Hematopoietic multipotent progenitor cell treated with erythropoietin and hydrocortisone succinate and interleukin-3 and kit ligand, for 8 days (in vitro differentiated cells): ENCODE results near the gene PDSS2.
"Not testable (repeated sequence)": the region's sequence is repeated elsewhere in the genome, so short reads cannot be mapped to it uniquely, and the experiment has no call there.

Experiments used
- DNase-seq: peaks from one replicate; pipeline ENCODE4 v3.0.0-alpha.2; 2015

PDSS2 gene

DNA sequence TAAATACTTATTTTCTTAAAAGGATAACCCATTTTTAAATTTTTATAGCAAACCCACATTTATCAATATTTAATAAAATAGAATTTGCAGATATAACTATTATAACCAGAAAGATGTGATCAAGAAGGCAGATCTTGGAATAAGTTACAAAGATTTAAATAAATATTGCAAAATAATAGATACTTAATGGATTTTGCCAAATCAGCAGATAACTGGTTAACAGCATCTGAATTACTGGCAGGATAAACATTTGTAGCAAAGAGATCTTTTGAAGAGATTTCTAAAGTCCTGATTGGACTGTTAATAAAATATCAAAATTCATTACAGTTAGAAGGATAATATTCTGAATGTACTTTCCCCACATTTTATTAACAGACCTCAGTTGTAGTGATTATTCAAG lies 144.2 kb downstream of the PDSS2 start:
- no peak for DNase-seq

- no peak for DNase-seq
Measured at GRCh38 chr6:107314531-107314939, 144.8 kb downstream of the PDSS2 start.

DNA sequence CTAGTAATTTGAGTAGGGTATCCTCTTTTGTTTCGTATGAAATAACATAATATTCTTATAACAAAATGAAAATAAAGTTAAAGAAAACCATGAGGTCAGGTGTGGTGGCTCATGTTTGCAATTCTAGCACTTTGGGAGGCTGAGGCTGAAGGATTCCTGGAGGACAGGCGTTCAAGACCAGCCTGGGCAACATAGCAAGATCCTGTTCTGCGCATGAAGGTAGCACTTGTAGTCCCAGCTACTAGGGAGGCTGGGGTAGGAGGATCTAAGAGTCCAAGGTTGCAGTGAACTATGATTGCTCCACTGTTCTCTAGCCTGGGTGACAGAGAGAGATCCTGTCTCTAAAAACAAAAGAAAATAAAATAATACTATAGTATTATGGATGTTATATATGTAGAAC lies 145.6 kb downstream of the PDSS2 start:
- no peak for DNase-seq

DNA sequence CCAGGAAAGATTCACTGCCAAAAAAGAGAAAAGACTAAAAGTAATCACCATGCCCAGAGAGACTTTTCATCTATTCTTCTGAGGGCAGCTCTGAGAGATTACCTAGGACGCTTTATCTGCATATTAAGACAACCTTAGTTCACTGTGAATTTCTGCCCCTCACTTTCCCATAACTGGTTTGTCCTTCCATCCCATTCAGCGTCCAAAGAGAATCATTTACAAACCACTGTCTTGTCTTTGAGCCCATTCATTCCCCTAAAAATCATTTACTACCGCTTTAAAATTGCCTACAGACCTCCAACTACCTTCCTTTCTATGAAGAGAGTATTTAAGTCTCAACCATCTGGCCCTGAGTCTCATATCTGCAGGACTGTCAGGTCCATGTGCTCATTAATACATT lies 149.0 kb downstream of the PDSS2 start:
- no peak for DNase-seq

DNA sequence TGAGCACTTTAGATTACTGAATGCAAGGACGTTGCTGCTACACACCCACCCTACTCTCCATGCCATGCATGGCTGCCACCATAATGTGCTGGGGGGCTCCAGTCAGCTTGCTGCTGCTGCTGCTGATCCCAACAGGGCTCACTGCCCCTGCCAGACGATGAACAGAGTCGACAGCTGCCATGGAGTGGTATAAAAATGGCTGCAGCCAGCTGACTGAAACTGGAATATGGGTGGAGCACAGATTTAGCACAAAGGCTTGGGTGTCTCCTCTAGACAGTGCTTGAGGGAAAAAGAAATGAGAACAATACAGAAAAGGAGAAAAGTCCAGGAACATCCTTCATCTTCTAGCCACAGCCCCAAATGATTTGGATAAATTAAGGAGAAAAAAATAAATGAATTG lies 150.7 kb downstream of the PDSS2 start:
- DNase-seq: no peak

GRCh38 chr6:107305994-107306393 lies 153.4 kb downstream of the PDSS2 start:
- DNase-seq: peak; percentile 79

DNA sequence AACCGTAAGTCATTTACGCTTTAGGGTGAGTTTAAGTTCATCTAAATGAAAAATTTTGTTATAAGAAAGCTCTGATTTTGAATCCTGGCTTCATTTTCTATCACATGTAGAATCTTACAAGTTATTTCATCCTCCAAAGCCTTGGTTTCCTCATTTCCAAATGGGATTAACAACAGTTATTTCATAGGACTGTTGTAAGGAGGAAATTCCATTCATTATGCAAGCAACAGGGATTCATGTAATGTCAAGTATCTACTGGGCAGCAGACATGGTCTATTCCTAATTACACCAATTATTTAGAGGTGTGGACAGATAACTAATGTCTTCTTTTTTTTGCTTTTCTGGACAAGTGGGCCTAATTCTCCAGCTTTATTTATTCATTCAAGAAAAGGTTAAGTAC lies 154.0 kb downstream of the PDSS2 start:
- no peak for DNase-seq

DNA sequence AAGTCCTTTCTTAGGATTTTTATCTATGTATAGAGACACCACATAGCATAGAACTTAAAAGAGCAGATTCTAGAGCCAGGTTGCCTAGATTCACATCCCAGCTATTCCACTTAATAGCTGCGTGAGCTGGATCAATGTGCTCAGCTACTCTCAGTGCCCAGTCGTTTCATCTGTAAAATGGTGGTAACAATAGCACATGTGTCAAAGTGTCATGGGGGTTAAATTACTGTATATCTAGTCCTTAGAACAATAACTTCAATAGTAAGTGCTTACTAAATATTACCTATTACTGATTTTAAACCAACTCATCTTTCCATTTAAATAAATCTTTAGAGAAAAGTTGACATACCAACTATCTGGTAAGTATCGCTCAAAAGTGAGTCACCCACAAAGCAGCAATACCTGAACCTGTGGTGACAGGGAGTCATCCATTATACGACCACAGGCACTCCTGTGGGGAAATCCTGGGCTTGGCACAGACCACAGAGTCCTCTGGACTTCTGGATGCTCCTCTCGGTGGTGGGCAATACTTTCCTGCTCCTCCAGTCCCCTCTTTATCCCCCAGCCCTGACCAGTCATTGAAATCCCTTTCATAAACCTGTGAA lies 154.8 kb downstream of the PDSS2 start:
- DNase-seq: no peak

GRCh38 chr6:107293350-107293749 lies 166.0 kb downstream of the PDSS2 start:
- no peak for DNase-seq

DNA sequence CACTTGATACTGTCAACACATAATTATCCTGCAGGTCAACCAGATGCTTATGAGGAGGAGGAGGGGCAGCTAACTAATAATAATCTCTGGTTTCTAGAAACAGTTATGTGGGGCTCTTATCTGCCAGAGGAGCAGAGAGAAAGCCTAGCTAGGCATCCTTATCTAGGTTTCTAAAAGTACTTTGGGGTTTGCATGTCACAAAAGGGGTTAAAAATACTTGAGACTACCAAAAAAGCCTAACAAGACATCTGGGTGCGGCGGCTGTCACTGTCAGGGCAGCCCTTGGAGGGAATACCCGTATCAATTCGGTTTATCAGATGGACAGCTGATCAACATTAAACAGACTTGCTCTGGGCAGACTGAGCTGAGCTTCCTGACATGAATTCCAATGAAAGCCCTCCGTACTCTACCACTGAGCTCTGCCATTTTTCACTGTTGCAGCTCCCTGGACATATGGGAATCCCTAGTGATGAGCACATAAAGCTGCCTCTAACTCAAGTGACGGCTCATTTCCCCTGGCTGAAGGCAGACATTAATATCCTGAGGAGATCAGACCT lies 166.6 kb downstream of the PDSS2 start:
- DNase-seq: peak; percentile 71

- DNase-seq: no peak
Measured at GRCh38 chr6:107290491-107290890, 168.9 kb downstream of the PDSS2 start.

DNA sequence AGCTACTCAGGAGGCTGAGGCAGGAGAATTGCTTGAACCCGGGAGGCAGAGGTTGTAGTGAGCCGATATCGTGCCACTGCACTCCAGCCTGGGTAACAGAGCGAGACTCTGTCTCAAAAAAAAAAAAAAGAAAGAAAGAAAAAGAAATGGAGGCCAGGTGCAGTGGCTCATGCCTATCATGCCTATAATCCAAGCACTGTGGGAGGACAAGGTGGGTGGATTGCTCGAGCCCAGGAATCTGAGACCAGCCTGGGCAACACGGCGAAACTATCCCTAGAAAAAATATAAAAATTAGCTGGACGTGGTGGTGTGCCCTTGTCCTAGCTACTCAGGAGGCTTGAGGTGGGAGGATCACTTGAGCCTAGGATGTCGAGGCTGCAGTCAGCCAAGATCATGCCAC lies 170.1 kb downstream of the PDSS2 start:
- DNase-seq: not testable (repeated sequence)

GRCh38 chr6:107285683-107286082 lies 173.7 kb downstream of the PDSS2 start:
- DNase-seq: not testable (repeated sequence)

DNA sequence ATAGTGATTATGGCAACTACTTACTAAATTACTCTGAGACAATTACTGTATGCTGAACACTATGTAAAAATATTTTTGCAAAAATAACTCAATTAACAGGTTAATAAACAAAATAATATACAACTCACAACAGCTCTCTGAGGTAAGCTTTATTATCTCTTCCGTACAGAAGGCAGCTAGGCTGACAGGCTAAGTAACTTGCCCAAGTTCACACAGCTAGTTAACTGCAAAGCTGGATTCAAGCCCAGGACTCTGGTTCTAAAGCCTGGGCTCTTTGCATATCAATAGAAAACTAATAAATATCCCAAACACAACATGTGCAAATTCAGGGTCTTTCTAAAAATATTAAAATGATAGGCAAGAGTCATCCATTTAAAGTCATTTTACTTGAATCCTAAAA lies 174.6 kb downstream of the PDSS2 start:
- peak; percentile 64 for DNase-seq

DNA sequence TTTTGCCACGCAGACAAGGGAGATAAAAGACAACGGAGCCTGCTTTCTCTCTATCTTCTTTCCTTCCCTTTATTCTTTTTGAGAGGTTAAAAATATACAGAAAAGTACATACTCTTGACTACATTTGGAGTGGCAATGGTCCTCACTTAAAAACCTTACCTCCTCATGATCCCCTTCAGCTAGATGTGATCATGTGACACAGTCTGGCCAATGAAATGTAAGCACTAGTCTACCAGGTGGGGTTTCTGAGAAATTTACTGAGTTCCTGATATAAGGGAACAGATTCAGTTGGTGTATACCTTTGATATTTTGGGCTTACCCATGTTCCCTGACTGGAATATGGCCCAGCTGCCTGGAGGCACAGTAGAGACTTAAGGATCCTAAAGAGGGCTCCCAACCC lies 178.6 kb downstream of the PDSS2 start:
- no peak for DNase-seq

- not testable (repeated sequence) for DNase-seq
Measured at GRCh38 chr6:107280001-107280400, 179.4 kb downstream of the PDSS2 start.

- peak; percentile 89 for DNase-seq
Measured at GRCh38 chr6:107275330-107275865, 184.0 kb downstream of the PDSS2 start.

DNA sequence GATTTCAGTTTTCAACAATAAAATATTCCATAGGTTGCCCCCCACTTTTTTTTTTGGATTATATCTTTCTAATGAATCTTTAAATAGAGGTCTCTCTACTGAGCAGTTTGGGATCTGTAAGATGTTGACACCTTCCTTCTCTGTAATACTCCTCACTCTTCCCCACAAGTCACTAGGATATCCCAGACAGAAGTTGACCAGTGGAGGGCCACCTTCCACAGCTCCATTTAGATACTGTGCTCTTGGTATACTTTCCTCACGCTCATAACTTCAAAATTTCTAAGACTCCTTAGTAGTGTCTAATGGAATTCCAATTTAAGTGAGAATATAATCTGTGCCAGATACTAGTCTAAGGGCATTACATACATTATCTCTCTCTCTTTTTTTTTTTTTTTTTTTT lies 185.1 kb downstream of the PDSS2 start:
- DNase-seq: no peak

DNA sequence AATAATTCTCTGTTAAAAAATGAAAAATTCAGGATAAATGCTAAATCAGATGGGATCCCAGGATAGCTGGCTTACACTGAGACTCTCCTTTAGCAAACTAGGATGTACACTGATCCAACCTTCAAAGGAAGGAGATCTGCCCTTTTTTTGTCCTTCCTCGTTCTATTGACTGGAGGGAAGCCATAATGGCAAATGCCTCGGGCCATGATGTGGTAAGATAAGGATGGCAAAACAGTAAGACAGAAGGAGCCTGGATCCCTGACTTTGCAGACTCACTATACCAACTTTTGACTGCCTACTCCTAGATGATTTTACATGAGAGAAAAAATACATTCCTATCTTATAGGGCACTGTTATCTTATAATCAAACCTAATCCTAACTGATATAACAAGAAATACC lies 187.1 kb downstream of the PDSS2 start:
- no peak for DNase-seq

DNA sequence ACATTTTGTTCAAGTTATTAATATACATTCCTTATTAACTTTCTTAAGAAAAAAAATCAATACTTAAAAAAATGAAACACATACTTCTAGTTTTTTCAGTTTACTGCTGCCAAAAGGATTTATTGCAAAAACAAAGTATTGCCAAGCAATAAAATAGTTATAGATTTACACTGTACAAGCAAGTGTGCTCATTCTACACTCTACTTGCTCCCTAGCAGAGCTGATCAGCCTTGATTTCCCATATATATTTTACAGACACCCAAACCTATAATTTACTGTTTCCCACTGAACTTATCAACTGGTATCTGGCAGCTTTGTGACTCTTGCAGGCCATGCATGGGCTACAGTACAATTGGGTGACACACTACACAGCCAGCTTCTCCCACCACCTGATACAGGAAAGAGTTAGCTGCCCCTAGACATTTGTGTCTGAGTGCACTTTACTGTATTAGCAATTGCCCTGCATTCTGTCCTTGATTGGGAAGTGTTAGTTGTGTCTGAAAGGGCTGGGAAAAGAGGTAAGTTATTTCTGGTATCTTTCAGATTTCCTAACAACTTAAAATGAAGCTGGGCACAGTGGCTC lies 188.1 kb downstream of the PDSS2 start:
- no peak for DNase-seq

- DNase-seq: no peak
Measured at GRCh38 chr6:107267634-107268033, 191.7 kb downstream of the PDSS2 start.

DNA sequence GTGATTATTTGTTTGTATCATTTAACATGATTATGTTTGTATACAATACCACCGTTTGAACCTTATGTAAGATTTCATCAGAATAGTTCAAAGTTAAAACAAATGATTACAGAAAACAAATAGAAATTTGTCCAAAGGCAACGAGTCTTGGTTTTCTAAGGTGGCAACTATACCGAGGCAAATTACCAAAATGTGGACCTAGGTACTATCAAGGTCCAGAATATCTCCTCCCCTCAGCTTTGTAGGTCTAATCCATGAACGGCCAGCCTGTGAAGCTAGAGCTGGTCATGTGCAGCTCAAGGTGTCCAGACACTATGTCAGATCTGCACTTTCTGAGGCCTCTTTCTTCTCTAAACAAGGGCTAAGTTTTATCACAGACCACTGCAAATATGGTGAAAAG lies 192.4 kb downstream of the PDSS2 start:
- no peak for DNase-seq

GRCh38 chr6:107266563-107266962 lies 192.8 kb downstream of the PDSS2 start:
- DNase-seq: no peak

GRCh38 chr6:107264357-107264840 lies 195.0 kb downstream of the PDSS2 start:
- DNase-seq: no peak
